ENCODE measurements around the gene TRIP11.

Gene TRIP11

DNA sequence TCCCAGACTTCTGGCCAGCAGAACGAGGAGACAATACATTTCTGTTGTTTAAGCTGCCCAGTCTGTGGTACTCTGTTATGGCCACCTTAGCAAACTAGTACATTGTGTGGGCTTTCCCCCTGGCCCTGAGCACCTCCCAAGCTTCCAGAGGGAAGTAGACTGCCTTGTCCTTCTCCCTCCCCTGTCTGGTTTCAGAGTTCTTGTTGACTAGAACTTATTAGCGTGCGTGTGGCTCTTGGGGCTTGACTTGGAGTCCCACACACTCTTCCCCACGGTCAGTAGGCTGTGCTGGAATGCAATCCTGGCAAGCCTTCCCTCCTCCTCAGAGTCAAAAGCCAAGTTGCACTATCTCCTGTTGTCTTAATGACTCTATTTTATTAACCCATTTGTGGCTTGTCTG lies 120.0 kb downstream of the TRIP11 start:
- DNase-seq (ENCODE audit: low read depth in 2 of 2): no peak

DNA sequence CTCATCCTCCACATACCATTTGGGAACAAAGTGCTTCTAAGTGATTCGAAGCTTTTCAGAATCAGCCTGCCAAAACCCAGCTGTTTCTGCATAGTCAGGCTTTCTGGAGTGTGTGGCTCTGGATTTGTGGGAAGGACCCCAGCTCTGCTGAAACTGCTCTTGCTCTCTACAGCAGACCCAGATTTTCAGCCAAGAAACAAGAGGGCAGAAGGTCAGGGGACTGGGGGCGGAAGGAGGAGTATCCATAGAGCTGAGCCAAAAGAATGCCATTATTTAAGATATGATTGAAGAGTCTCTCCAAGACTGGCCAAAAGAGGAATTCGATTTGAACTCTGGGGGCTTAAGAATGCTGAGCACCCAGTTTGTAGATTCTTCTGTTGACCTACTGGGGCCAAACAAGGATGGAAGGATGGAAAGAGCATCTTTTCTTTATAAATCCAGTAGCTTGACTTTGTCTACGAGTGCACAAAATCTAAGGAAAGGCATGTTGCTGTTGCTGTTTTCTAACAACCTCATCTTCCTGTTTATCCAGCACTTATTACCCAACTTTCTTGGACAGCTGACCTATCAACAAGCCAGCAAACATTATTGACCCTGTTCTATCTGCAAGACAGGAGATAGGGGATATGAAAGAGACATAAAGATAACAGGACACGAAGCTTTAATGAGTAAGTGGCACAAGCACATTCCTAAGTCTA lies 121.5 kb downstream of the TRIP11 start:
- no peak for DNase-seq (ENCODE audit: low read depth in 2 of 2)
